Measurements from ENCODE around the gene RRP1.

Gene RRP1

DNA sequence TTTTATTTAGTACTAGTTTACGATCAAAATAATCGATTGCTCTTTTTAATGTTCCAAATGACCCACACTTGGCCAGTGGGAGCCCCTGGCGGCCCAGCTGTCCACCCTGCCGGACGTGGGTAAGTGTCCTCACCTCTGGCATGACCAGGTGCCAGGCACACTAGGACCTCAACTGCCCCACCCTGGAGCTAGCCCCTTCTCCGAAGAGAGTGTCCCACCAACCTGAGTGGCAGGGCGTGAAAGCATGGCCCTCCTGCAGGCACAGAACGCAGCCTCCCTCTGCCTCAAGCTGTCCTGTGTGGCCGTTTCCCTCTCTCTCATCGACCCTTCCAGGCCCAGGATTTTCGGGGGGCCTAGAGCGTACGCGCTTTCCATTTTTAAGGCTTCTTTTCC lies 42.8 kb downstream of the RRP1 start:
- H3K4me3 ChIP-seq (ENCODE audit: low read depth, low read length) = no peak overlapping the region
- no peak for DNase-seq (ENCODE audit: low read depth)
- TF ChIP-seq, protein P1, sequence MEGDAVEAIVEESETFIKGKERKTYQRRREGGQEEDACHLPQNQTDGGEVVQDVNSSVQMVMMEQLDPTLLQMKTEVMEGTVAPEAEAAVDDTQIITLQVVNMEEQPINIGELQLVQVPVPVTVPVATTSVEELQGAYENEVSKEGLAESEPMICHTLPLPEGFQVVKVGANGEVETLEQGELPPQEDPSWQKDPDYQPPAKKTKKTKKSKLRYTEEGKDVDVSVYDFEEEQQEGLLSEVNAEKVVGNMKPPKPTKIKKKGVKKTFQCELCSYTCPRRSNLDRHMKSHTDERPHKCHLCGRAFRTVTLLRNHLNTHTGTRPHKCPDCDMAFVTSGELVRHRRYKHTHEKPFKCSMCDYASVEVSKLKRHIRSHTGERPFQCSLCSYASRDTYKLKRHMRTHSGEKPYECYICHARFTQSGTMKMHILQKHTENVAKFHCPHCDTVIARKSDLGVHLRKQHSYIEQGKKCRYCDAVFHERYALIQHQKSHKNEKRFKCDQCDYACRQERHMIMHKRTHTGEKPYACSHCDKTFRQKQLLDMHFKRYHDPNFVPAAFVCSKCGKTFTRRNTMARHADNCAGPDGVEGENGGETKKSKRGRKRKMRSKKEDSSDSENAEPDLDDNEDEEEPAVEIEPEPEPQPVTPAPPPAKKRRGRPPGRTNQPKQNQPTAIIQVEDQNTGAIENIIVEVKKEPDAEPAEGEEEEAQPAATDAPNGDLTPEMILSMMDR (IDR thresholded peaks at IDR 0.05; ENCODE audit: insufficient read depth, low read depth, low read length, missing control alignments) = no peak

DNA sequence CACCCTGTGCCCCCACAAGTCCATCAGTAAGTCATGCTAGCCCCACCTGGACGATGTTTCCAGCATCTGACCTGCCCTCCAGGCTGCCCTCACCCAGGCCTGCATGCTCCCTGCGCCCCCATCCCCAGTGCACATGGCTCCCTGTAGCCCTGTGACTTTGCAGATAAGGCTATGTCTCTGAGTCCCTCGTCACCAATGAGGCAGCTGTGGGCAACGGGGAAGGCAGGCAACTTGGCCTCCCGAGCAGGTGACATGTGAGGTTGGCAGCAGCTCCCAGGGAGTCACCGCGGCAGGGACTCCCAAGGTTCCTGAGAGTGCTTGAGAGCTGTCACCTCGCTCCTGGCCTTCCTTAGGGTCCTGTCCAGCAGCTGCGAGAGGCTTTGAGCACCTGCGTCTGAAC lies 43.3 kb downstream of the RRP1 start:
- H3K4me3 ChIP-seq (ENCODE audit: low read depth, low read length) = no peak overlapping the region
- TF ChIP-seq, protein P1 (IDR thresholded peaks at IDR 0.05; ENCODE audit: insufficient read depth, low read depth, low read length, missing control alignments) = no peak
- DNase-seq (ENCODE audit: low read depth) = no peak

DNA sequence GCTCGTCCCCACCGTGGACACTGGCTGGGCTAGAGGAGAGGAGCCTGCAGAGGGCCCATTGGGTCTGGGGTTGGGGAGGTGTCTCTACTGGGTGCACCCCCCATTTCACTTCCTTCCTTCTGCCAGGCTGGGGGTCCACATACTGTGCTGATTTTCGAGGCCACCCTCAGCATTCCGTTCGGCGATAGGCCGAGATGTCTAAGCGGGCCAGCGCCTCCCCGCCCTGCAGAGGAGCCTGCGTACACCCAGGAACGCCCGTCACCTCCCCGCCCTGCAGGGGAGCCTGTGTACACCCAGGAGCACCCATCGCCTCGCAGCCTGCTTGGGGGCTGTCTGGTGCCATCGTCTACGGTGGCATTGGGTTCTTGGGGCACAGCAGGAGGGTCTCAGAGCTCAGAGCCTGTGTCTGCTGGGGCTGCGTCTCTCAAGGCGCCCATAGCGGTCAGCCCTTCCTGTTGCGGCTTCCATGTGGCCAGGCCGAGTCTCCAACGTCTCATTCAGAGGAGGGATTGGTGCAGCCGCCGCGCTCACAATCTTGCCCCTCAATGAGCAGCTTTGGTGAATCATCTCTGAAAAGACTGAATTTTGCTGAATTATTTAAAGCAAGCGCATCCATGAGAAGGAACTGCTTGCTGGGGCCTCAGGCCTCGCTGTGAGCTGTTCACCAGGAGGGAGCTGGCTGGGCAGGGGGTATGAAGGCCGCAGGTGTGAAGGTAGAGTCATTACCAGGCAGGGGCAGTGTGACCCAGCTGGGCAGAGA lies 44.9 kb downstream of the RRP1 start:
- no peak overlapping the region for H3K4me3 ChIP-seq (ENCODE audit: low read depth, low read length)
- DNase-seq (ENCODE audit: low read depth) = no peak
- TF ChIP-seq, protein P1 (IDR thresholded peaks at IDR 0.05; ENCODE audit: insufficient read depth, low read depth, low read length, missing control alignments) = no peak

DNA sequence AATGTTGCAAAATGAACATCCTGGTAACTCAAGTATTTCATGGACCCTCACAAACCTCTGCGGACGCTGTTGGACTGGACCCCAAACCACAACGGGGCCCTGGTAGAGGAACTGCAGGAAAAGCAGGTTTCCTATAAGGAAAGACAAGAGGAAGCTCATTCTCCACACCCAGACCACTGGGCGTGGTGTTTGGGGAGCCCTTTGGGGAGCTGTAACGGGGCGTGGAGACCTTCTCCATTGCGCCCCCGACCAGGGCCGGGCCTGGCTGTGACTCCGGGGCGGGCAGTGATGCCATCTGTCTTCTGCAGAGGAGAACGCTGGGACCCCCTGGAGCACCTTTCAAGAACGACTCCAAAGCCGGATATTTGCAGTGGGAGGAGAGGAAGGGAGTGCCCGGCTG lies 45.7 kb downstream of the RRP1 start:
- TF ChIP-seq, protein P1 (IDR thresholded peaks at IDR 0.05; ENCODE audit: insufficient read depth, low read depth, low read length, missing control alignments) = no peak
- no peak overlapping the region for H3K4me3 ChIP-seq (ENCODE audit: low read depth, low read length)
- no peak for DNase-seq (ENCODE audit: low read depth)

DNA sequence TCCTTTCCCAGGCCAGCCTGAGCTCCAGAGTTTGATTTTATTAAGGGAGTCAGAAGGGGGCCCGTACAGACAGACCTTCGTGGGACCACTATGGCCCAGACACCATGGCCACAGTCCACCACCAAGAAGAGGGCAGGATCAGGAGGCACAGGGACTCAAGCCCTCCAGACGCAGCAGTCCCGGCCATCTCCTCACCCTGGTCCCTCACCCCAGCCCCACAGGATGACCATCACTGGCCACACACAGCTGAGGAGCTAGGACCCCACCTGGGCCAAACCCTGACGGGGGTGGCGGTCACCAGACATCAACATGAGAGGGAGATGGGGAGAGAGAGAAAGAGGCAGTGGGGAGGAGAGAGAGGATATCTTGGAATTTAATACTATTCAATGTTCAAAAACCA lies 46.5 kb downstream of the RRP1 start:
- no peak overlapping the region for H3K4me3 ChIP-seq (ENCODE audit: low read depth, low read length)
- TF ChIP-seq, protein P1 (IDR thresholded peaks at IDR 0.05; ENCODE audit: insufficient read depth, low read depth, low read length, missing control alignments) = no peak

DNA sequence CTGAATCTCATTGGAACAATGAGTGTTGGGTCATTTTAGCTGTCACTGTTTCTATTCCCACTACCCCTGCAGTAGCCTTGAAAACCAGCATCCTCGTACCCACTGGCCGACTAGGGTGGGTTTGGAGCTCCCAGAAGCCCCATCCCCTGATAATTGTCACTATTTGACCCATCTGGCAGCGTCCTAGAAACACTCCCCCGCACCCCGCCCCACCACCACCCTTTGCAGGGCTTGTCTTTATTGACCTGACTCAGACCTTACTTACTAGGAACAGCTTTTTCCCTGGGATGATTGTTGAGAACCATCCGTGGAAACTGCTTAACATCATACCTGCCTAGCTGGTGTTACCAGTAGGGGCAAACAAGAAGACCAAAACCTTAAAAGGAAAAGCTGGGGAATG lies 47.2 kb downstream of the RRP1 start:
- H3K4me3 ChIP-seq (ENCODE audit: low read depth, low read length) = no peak overlapping the region
- DNase-seq (ENCODE audit: low read depth) = no peak
- TF ChIP-seq, protein P1 (IDR thresholded peaks at IDR 0.05; ENCODE audit: insufficient read depth, low read depth, low read length, missing control alignments) = no peak

More for the DNA sequence above, 46.5 kb downstream of the RRP1 start:
- DNase-seq (ENCODE audit: low read depth) = no peak

DNA sequence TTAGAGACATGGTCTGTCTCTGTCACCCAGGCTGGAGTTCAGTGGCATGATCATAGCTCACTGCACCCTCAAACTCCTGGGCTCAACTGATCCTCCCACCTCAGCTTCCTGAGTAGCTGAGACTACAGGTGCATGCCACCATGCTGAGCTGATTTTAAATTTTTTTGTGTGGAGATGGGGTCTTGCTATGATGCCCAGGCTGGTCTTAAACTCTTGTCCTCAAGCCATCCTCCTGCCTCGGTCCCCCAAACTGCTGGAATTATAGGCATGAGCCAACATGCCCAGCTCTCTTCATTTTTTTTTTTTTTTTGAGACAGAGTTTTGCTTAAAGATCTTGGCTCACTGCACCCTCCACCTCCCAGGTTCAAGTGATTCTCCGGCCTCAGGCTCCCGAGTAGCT lies 50.9 kb downstream of the RRP1 start:
- DNase-seq (ENCODE audit: low read depth) = no peak
- TF ChIP-seq, protein P1 (IDR thresholded peaks at IDR 0.05; ENCODE audit: insufficient read depth, low read depth, low read length, missing control alignments) = no peak
- no peak overlapping the region for H3K4me3 ChIP-seq (ENCODE audit: low read depth, low read length)

Measured in GM12865 (cell line).